GM19397 (cell line): Measurements from ENCODE around the gene LSM12.

Experiments used
- ATAC-seq: cut with Tn5 transposase; IDR thresholded peaks from one replicate; pipeline ENCODE4 v1.9.1; 2021; ENCODE audit warnings: mild to moderate bottlenecking, moderate library complexity; ENCODE audit not compliant: unreplicated experiment

Gene LSM12

GRCh38 chr17:43988301-43988700 lies 78.2 kb downstream of the LSM12 start:
- no peak for ATAC-seq

GRCh38 chr17:43987131-43988021 lies 79.1 kb downstream of the LSM12 start:
- no peak for ATAC-seq

- no peak for ATAC-seq
Measured at GRCh38 chr17:43986225-43986981, 80.1 kb downstream of the LSM12 start.

GRCh38 chr17:43984521-43984920 lies 82.0 kb downstream of the LSM12 start:
- ATAC-seq = no peak
